ENCODE measurements around the gene ZNF783. TPM values are rescaled to one million over a fixed set of nuclear protein-coding genes. Genes with fewer than 3 reads are reported as not detected.
"Not testable (repeated sequence)": the region's sequence is repeated elsewhere in the genome, so short reads cannot be mapped to it uniquely, and the experiment has no call there.

ZNF783 gene
- total RNA-seq, 1 experiment from 2014 or later: 11.9 TPM

DNA sequence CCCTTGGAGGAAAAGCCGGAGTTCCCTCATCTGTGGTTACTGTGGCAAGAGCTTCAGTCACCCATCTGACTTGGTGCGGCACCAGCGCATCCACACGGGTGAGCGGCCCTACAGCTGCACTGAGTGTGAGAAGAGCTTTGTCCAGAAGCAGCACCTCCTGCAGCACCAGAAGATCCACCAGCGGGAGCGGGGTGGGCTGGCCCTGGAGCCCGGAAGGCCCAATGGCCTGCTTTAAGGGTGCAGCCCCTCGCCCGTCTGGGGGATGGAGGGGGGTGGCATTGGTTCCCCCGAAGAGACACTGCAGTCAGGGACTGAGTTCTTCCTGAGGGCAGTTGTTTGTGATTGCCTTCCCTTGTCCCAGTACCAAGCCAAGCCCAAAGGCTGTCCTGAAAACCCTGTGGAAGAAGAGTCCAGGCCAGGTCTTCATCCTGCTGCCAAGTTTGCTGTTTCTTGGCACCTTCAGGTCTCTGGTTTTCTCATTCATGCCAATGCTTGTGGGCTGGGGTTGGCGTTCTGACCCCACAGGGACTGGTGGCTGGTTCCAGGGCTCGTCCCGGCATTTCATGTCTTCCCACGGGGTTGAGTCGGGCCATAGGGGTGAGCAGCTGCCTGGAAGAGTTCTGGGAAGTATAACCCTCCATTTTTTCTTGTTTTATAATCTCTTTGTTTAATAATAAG, 7.7 kb upstream of the ZNF783 start:
- H3K36me3 ChIP-seq: peaks cover 34% of the 10 kb centered on the region
- H3K9me3 ChIP-seq (replicated peaks): no peaks in the 10 kb centered on the region
- no peak for DNase-seq
- no peaks in the 10 kb centered on the region for H3K27me3 ChIP-seq
- no peak overlapping the region for H3K4me3 ChIP-seq
- no peak overlapping the region for H3K27ac ChIP-seq
- H3K4me1 ChIP-seq: peaks cover 15% of the 10 kb centered on the region

DNA sequence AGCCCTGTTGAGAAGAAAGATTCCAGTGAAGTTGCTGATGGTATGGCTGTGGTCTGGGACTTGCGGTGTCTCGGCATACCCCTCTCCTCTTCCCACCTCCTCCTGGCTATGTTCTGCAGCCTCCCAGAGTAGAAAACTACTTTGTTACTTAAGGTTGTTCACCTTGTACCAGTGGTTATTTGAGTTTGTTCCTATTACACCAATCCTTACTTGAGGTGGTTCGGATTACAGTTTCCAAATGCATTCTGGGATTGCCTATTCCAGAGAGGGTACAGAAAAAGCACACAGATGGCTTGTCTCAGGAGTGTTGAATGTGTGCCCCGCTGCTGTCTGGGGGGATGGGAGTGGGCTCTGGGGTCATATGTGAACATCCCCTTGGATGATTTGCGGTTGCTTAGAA, 6.8 kb upstream of the ZNF783 start:
- no peak overlapping the region for H3K27ac ChIP-seq
- H3K36me3 ChIP-seq: peaks cover 31% of the 10 kb centered on the region
- H3K27me3 ChIP-seq: no peaks in the 10 kb centered on the region
- no peak for DNase-seq
- H3K9me3 ChIP-seq (replicated peaks): no peaks in the 10 kb centered on the region
- H3K4me3 ChIP-seq: no peak overlapping the region
- H3K4me1 ChIP-seq: peaks cover 15% of the 10 kb centered on the region

DNA sequence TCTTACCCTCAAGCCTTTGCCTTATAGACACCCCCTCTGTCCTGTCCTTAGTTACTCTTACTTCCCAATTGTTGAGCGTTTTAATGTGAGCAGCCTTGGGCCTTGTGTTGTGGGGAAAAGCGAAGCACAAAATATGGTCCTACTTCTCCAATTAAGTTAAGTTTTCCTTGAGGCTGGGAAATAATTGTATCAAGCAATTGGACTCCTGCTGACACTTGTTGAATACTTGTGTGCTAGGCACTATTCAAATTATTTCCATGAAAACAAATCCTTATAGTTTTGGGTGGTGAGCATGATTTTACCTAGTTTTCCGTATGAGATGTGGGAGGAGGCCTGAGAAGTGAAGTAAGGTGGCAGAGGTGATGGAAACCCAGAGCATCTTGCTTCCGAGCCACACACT, 5.4 kb upstream of the ZNF783 start:
- Histone ChIP-seq H3K4me1 (peaks cover 15% of the 10 kb centered on the region), H3K36me3 (peaks cover 23% of the 10 kb centered on the region), H3K27ac (no peak overlapping the region), H3K9me3 (replicated peaks) (no peaks in the 10 kb centered on the region), H3K4me3 (no peak overlapping the region), H3K27me3 (no peaks in the 10 kb centered on the region)
- DNase-seq: no peak

DNA sequence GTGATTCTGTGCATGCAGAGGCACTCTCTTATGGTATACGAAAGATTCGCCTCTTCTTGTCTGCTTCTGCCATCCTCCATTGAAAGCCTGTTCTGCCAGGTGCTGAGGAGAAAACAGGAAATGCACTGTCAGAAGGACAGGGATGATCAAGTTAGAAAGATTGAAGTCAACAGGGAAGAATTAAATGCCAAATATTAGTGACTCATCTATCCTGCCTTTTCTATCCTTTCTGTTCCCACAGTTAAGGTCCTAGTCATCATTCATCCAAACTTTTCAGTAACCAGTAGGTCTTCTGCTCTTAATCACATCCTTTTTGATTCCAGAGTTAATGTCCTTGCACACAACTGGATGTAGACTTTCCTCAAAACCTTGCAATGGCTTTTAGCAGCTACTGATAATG, 4.8 kb upstream of the ZNF783 start:
- no peak for DNase-seq
- H3K4me1 ChIP-seq: peaks cover 13% of the 10 kb centered on the region
- H3K4me3 ChIP-seq: no peak overlapping the region
- H3K27ac ChIP-seq: no peak overlapping the region
- H3K36me3 ChIP-seq: peaks cover 23% of the 10 kb centered on the region
- no peaks in the 10 kb centered on the region for H3K9me3 ChIP-seq (replicated peaks)
- no peaks in the 10 kb centered on the region for H3K27me3 ChIP-seq

DNA sequence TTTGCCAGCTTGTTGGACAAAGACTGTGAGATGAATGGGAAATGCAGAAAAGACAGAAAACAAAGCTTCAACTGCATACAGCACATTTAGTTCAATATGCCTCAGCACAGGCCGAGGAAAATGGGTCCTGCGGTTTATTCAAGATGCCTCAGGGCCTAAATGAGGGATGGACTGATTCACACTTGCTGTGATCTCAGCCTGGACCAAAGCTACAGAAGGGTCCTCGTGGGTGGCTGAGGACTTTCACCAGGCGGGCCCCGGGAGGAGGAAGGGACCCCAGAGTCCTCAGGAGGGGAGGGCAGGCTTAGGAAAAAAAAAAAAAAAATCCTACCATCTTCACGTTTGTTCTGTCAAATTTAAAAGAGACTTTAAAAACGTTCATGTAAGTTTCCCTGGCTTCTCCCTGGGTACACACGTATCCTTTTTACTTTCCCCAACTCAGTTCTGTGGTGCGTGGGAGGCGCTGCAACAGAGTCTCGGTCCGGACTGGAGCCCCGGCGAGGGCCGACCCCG, 624 bp upstream of the ZNF783 start:
- no peaks in the 10 kb centered on the region; the same call in 1 of the 2 replicates for H3K36me3 ChIP-seq
- peak overlapping the region; percentile 64 for H3K4me3 ChIP-seq
- H3K9me3 ChIP-seq (replicated peaks): no peaks in the 10 kb centered on the region
- DNase-seq: peak; percentile 57 to 73
- H3K27me3 ChIP-seq: no peaks in the 10 kb centered on the region
- H3K27ac ChIP-seq: peak overlapping the region; percentile 67
- H3K4me1 ChIP-seq: no peaks in the 10 kb centered on the region

DNA sequence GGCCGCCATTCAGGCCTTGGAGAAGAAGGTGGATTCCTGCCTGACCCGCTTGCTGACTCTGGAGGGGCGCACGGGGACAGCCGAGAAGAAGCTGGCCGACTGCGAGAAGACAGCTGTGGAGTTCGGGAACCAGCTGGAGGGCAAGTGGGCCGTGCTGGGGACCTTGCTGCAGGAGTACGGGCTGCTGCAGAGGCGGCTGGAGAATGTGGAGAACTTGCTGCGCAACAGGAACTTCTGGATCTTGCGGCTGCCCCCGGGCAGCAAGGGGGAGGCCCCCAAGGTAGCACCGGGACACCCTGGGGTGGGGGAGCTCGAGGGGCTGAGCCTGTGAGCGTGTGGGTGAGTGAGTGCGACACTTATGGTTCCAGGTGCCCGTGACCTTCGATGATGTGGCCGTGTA, 4.5 kb downstream of the ZNF783 start:
- H3K4me1 ChIP-seq: no peaks in the 10 kb centered on the region
- no peak overlapping the region for H3K4me3 ChIP-seq
- no peak overlapping the region for H3K27ac ChIP-seq
- H3K9me3 ChIP-seq (replicated peaks): no peaks in the 10 kb centered on the region
- H3K27me3 ChIP-seq: no peaks in the 10 kb centered on the region
- peaks cover 22% of the 10 kb centered on the region for H3K36me3 ChIP-seq
- no peak for DNase-seq

DNA sequence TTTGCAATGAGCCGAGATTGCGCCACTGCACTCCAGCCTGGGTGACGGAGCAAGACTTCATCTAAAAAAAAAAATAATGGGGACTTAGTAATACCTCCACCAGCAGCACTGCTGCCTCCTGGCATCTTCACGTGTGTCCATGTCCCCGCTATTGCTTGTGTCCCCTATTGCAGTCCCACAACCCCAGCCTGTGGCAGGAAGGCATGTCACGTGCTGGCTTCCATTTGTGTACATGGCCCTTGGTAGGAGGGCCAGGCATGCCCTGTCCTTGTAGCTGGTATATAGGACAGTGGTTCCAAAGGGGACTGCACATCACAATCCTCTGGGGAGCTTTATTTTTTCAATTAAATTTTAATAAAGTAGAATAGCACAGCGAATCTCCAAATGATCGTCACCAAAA, 5.7 kb downstream of the ZNF783 start:
- Histone ChIP-seq H3K9me3 (replicated peaks) (no peaks in the 10 kb centered on the region), H3K4me1 (no peaks in the 10 kb centered on the region), H3K4me3 (no peak overlapping the region), H3K36me3 (peaks cover 29% of the 10 kb centered on the region), H3K27me3 (no peaks in the 10 kb centered on the region), H3K27ac (no peak overlapping the region)
- DNase-seq: no peak

DNA sequence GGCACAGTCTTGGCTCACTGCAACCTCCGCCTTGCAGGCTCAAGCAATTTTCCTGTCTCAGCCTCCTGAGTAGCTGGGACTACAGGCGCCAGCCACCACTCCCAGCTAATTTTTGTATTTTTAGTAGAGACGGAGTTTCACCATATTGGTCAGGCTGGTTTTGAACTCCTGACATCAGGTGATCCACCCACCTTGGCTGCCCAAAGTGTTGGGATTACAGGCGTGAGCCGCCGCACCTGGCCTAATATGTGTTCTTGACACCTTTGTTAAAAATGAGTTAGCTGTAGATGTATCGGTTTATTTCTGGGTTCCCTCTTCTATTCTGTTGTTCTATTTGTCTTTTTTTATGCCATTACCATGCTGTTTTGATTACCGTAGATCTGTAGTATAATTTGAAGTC, 12.4 kb downstream of the ZNF783 start:
- H3K4me1 ChIP-seq; DNase-seq; H3K9me3 ChIP-seq (replicated peaks); H3K4me3 ChIP-seq; H3K27me3 ChIP-seq; H3K27ac ChIP-seq: not testable (repeated sequence)
- peaks cover 34% of the 10 kb centered on the region for H3K36me3 ChIP-seq

DNA sequence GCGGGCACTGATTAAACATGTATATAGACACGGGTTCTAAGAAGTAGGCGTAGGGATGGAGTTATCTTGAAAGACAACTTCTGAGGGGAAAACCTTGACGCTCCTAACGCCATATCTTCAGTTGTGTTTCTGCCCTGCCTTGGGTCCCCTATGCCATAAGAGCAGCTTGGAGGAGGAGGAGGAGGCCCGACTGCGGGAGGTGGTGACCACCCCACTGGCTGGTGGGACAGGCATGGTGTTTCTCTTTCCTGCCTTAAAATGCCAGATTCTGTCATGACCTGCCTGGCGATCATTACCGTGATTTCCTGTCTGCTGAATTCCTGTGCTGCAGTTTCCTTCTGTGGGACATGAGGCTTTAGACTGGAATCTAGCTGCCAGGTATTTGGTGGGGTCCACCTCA, 15.9 kb downstream of the ZNF783 start:
- no peak for DNase-seq
- no peaks in the 10 kb centered on the region for H3K9me3 ChIP-seq (replicated peaks)
- H3K27me3 ChIP-seq: no peaks in the 10 kb centered on the region
- no peaks in the 10 kb centered on the region for H3K4me1 ChIP-seq
- no peak overlapping the region for H3K4me3 ChIP-seq
- H3K36me3 ChIP-seq: peaks cover 26% of the 10 kb centered on the region
- no peak overlapping the region for H3K27ac ChIP-seq

DNA sequence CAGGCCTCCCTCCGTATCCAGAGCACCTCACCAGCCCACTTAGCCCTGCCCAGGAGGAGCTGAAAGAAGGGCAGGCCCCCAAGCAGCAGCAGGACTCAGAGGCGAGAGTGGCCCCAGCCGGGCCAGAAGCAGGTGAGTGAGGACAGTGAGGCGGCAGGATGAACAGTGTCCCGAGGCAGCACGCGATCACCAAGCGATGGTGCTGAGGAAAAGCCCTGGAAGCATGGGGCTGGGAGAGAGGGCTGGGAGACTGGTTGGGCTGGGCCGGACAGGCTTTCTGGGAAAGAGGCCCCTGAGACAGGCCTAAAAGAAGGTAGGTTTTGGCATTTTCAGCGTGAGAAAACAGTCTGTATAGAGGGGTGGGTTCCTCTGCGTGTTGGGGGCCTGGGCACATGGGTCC, 16.4 kb downstream of the ZNF783 start:
- no peak overlapping the region for H3K27ac ChIP-seq
- H3K9me3 ChIP-seq (replicated peaks): no peaks in the 10 kb centered on the region
- H3K36me3 ChIP-seq: peaks cover 22% of the 10 kb centered on the region
- DNase-seq: no peak
- no peaks in the 10 kb centered on the region for H3K27me3 ChIP-seq
- H3K4me3 ChIP-seq: no peak overlapping the region
- no peaks in the 10 kb centered on the region for H3K4me1 ChIP-seq

DNA sequence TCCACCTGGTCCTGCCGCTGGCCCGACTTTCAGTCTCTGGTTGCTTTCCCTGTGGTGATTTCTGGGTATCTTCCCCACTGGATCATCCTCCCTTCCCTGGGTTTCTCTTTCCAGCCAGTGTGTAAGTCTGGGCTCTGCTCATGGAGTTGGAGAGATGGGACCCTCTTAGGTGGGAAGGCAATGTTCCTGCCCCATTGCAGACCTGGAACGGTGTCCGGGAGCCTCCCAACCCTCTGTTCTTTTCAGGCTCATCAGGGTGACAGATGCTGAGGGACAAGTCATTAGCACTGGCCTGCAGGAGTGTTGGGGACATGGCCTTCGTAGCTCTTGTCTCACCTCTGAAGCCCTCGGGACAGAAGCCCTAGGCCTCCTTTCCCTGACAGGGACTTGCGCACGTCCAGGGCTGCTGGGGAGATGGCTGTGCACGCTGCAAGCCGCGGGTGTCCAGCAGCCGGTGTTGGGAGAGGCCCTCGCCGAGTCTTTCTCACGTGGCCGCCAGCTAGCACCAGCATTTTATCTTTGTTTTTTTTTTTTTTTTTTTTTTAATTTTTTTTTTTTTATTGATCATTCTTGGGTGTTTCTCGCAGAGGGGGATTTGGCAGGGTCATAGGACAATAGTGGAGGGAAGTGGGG, 17.2 kb downstream of the ZNF783 start:
- Histone ChIP-seq H3K27ac (no peak overlapping the region), H3K4me1 (no peaks in the 10 kb centered on the region), H3K9me3 (replicated peaks) (no peaks in the 10 kb centered on the region), H3K27me3 (no peaks in the 10 kb centered on the region), H3K36me3 (peaks cover 22% of the 10 kb centered on the region), H3K4me3 (no peak overlapping the region)
- no peak for DNase-seq

DNA sequence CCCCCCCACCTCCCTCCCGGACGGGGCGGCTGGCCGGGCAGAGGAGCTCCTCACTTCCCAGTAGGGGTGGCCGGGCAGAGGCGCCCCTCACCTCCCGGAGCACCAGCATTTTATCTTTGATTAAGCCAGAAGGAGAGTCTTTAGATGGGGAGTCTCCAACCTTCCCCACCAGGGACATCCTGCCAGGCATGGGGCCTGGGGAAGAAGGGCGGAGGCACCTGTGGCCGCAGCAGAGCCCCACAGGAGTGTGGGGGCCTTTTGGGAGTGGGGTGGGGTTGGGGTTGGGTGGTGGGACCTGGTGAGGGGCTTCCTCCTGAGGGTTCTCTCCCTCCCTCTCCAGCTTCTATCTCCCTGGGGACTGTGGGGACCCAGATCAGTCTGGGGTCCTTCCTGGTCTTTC, 18.2 kb downstream of the ZNF783 start:
- Histone ChIP-seq H3K27ac (no peak overlapping the region), H3K9me3 (replicated peaks) (no peaks in the 10 kb centered on the region), H3K4me1 (no peaks in the 10 kb centered on the region), H3K27me3 (no peaks in the 10 kb centered on the region), H3K36me3 (peaks cover 19% of the 10 kb centered on the region), H3K4me3 (no peak overlapping the region)
- no peak for DNase-seq

DNA sequence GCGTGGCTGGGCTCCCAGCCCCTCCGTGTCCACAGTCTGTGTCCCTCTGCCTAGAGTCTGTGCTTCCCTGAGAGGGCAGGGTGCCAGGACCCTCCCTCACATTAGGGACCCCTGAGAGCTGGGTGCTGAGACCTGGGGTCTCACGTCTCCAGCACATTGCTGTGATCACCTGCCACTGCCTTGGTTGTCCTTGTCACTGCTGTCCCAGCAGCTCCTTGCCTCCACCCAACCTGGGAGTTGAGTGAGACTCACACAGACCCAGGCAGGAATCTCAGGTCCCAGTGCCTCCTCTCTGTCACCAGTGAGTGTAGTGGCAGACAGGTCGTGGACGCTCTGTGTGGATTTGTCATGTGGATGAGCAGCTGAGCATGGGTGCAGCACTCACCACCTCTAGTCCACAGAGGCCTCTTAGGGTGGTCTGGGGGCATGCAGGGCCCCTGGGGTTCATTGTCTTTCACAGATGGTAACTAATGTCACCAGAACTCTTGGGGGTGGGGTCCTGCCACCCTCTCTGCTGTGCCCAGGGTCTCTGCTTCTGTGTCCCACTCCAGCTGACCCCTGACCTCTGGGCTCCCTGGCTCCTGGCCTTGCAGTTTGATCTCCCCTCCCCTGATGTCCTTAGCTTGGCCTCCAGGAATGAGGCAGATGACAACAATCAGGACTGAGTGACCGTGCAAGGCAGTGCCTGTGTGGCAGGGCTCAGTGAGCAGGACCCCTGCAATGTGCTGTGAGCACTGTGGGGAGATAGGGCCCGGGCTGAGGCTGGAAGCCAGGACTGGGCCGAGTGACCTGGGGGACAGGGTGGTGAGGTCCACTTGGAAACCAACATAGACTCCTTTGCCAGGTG, 18.9 kb downstream of the ZNF783 start:
- no peaks in the 10 kb centered on the region for H3K27me3 ChIP-seq
- peaks cover 19% of the 10 kb centered on the region for H3K36me3 ChIP-seq
- DNase-seq: no peak
- peaks cover 2% of the 10 kb centered on the region; the same call in 1 of the 2 replicates for H3K4me1 ChIP-seq
- no peak overlapping the region for H3K27ac ChIP-seq
- no peak overlapping the region for H3K4me3 ChIP-seq
- no peaks in the 10 kb centered on the region for H3K9me3 ChIP-seq (replicated peaks)

DNA sequence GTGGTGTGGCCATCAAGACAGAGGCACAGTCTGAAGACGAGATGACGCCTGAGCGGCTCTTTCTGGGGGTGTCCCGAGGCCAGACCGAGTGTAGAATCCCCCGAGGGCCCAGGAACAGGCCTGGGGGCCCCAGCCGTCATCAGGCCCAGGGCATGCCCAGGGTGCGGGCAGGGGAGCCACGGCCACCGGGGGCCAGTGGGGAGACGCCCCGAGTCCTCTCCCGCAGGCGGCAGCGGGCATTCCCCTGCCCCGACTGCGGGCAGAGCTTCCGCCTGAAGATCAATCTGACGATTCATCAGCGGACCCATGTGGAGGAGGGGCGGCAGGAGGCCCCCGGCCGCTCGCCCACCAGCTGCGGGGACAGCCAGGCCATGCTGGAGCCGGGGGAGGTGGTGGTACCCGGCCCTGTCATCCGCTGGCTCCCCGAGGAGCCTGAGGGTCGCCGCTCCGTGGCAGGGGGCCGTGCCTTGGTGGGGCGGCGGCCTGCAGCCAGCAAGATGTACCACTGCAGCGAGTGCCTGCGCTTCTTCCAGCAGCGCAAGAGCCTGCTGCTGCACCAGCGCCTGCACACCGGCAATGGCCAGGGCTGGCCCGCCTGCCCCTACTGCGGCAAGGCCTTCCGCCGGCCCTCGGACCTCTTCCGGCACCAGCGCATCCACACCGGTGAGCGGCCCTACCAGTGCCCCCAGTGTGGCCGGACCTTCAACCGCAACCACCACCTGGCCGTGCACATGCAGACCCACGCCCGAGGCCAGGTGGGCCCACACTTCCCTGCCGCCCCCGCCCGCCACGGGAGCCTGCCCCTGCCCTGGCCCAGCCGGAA, 19.7 kb downstream of the ZNF783 start:
- H3K27ac ChIP-seq: no peak overlapping the region
- H3K36me3 ChIP-seq: peaks cover 12% of the 10 kb centered on the region
- H3K4me1 ChIP-seq: peaks cover 3% of the 10 kb centered on the region; the same call in 1 of the 2 replicates
- no peaks in the 10 kb centered on the region for H3K9me3 ChIP-seq (replicated peaks)
- no peak overlapping the region for H3K4me3 ChIP-seq
- no peaks in the 10 kb centered on the region for H3K27me3 ChIP-seq
- DNase-seq: no peak
